ENCODE results near the gene THSD7A.

Gene THSD7A

DNA sequence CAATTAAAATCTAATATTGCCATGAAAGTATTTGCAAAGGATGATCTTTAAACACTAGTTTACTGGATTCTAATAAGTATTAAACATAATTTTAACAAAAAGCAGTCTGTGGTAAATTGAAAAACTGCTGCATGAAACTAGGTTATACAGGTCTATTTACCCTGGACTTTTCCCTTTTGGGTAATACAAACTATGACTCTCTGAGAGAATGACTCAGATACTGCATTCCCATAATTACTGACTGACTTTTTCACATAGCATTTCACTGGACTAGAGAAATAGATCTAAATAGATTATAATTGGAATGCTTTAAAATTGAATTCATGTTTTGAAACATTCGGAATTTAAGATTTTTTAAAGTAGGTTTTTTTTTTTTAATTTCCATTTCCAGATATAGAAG, 395.7 kb downstream of the THSD7A start:
- Histone ChIP-seq H2AK5ac (ENCODE audit: low read length) (no peak overlapping the region), H3K4me1 (ENCODE audit: control insufficient read depth in 1 of 2, insufficient read depth in 2 of 2, low read length in 2 of 2) (no peaks in the 10 kb centered on the region), H3K79me1 (ENCODE audit: low read length) (no peaks in the 10 kb centered on the region), H3K14ac (ENCODE audit: low read length) (no peak overlapping the region), H3K18ac (ENCODE audit: low read length) (no peak overlapping the region), H3K4ac (ENCODE audit: low read depth, low read length) (no peak overlapping the region), H3K27ac (ENCODE audit: low read depth, low read length) (no peak overlapping the region), H3K36me3 (ENCODE audit: control insufficient read depth in 1 of 2, insufficient read depth in 2 of 2, low read length in 2 of 2) (no peaks in the 10 kb centered on the region), H3K9me3 (ENCODE audit: insufficient read depth, low read depth, low read length) (no peaks in the 10 kb centered on the region), H3K9ac (ENCODE audit: low read length) (no peak overlapping the region), H3K23ac (ENCODE audit: low read length) (no peak overlapping the region), H3K27me3 (ENCODE audit: insufficient read depth, low read length) (no peaks in the 10 kb centered on the region), H4K12ac (ENCODE audit: low read depth, low read length) (no peak overlapping the region), H2BK120ac (ENCODE audit: insufficient read depth, low read length, poor library complexity) (no peak overlapping the region), H2AFZ (ENCODE audit: insufficient read depth, low read length, poor library complexity) (no peak overlapping the region), H2BK12ac (ENCODE audit: low read length) (no peak overlapping the region), H4K8ac (ENCODE audit: low read depth, low read length) (no peak overlapping the region), H3K79me2 (ENCODE audit: control insufficient read depth, insufficient read depth, low read length, poor library complexity) (no peaks in the 10 kb centered on the region), H3K4me3 (ENCODE audit: low read depth, low read length) (no peak overlapping the region), H3K4me2 (ENCODE audit: low read length) (no peak overlapping the region), H2BK5ac (ENCODE audit: low read depth, low read length, poor library complexity) (no peak overlapping the region), H4K91ac (ENCODE audit: low read depth, low read length) (no peak overlapping the region)
- DNase-seq = peak in 1 of 2 donors; percentile 80
- no CpG with 5 or more reads among the region's 1 CpG for WGBS (ENCODE audit: extremely low coverage, insufficient coverage, insufficient read length)

GRCh38 chr7:11434366-11434765, 397.6 kb downstream of the THSD7A start:
- no peaks in the 10 kb centered on the region for H3K79me2 ChIP-seq (ENCODE audit: control insufficient read depth, insufficient read depth, low read length, poor library complexity)
- H3K27me3 ChIP-seq (ENCODE audit: insufficient read depth, low read length) = no peaks in the 10 kb centered on the region
- H2AFZ ChIP-seq (ENCODE audit: insufficient read depth, low read length, poor library complexity) = no peak overlapping the region
- DNase-seq = no peak
- no peaks in the 10 kb centered on the region for H3K4me1 ChIP-seq (ENCODE audit: control insufficient read depth in 1 of 2, insufficient read depth in 2 of 2, low read length in 2 of 2)
- H2BK120ac ChIP-seq (ENCODE audit: insufficient read depth, low read length, poor library complexity) = no peak overlapping the region
- H3K4me3 ChIP-seq (ENCODE audit: low read depth, low read length) = no peak overlapping the region
- H3K4ac ChIP-seq (ENCODE audit: low read depth, low read length) = no peak overlapping the region
- H4K12ac ChIP-seq (ENCODE audit: low read depth, low read length) = no peak overlapping the region
- H3K79me1 ChIP-seq (ENCODE audit: low read length) = no peaks in the 10 kb centered on the region
- H3K9me3 ChIP-seq (ENCODE audit: insufficient read depth, low read depth, low read length) = no peaks in the 10 kb centered on the region
- no peak overlapping the region for H4K91ac ChIP-seq (ENCODE audit: low read depth, low read length)
- no peak overlapping the region for H3K23ac ChIP-seq (ENCODE audit: low read length)
- H2BK12ac ChIP-seq (ENCODE audit: low read length) = no peak overlapping the region
- H3K14ac ChIP-seq (ENCODE audit: low read length) = no peak overlapping the region
- no peak overlapping the region for H2BK5ac ChIP-seq (ENCODE audit: low read depth, low read length, poor library complexity)
- no peak overlapping the region for H2AK5ac ChIP-seq (ENCODE audit: low read length)
- H3K36me3 ChIP-seq (ENCODE audit: control insufficient read depth in 1 of 2, insufficient read depth in 2 of 2, low read length in 2 of 2) = no peaks in the 10 kb centered on the region
- no peak overlapping the region for H4K8ac ChIP-seq (ENCODE audit: low read depth, low read length)
- H3K27ac ChIP-seq (ENCODE audit: low read depth, low read length) = no peak overlapping the region
- no peak overlapping the region for H3K18ac ChIP-seq (ENCODE audit: low read length)
- H3K4me2 ChIP-seq (ENCODE audit: low read length) = no peak overlapping the region
- no peak overlapping the region for H3K9ac ChIP-seq (ENCODE audit: low read length)

- Histone ChIP-seq H3K79me2 (ENCODE audit: control insufficient read depth, insufficient read depth, low read length, poor library complexity) (no peaks in the 10 kb centered on the region), H3K18ac (ENCODE audit: low read length) (no peak overlapping the region), H3K9me3 (ENCODE audit: insufficient read depth, low read depth, low read length) (no peaks in the 10 kb centered on the region), H2BK120ac (ENCODE audit: insufficient read depth, low read length, poor library complexity) (no peak overlapping the region), H3K4me3 (ENCODE audit: low read depth, low read length) (no peak overlapping the region), H3K27ac (ENCODE audit: low read depth, low read length) (no peak overlapping the region), H3K9ac (ENCODE audit: low read length) (no peak overlapping the region), H3K14ac (ENCODE audit: low read length) (no peak overlapping the region), H3K4ac (ENCODE audit: low read depth, low read length) (no peak overlapping the region), H4K91ac (ENCODE audit: low read depth, low read length) (no peak overlapping the region), H2AK5ac (ENCODE audit: low read length) (no peak overlapping the region), H3K4me2 (ENCODE audit: low read length) (no peak overlapping the region), H2BK12ac (ENCODE audit: low read length) (no peak overlapping the region), H3K23ac (ENCODE audit: low read length) (no peak overlapping the region), H2AFZ (ENCODE audit: insufficient read depth, low read length, poor library complexity) (no peak overlapping the region), H3K36me3 (ENCODE audit: control insufficient read depth in 1 of 2, insufficient read depth in 2 of 2, low read length in 2 of 2) (no peaks in the 10 kb centered on the region), H3K79me1 (ENCODE audit: low read length) (no peaks in the 10 kb centered on the region), H4K8ac (ENCODE audit: low read depth, low read length) (no peak overlapping the region), H2BK5ac (ENCODE audit: low read depth, low read length, poor library complexity) (no peak overlapping the region), H4K12ac (ENCODE audit: low read depth, low read length) (no peak overlapping the region), H3K4me1 (ENCODE audit: control insufficient read depth in 1 of 2, insufficient read depth in 2 of 2, low read length in 2 of 2) (no peaks in the 10 kb centered on the region), H3K27me3 (ENCODE audit: insufficient read depth, low read length) (no peaks in the 10 kb centered on the region)
- no CpG with 5 or more reads among the region's 1 CpG for whole genome bisulfite sequencing (ENCODE audit: extremely low coverage, insufficient coverage, insufficient read length)
- DNase-seq = no peak
Observed at GRCh38 chr7:11430841-11431240, 401.2 kb downstream of the THSD7A start.

- no peaks in the 10 kb centered on the region for H3K9me3 ChIP-seq (ENCODE audit: insufficient read depth, low read depth, low read length)
- no peak overlapping the region for H3K27ac ChIP-seq (ENCODE audit: low read depth, low read length)
- H4K8ac ChIP-seq (ENCODE audit: low read depth, low read length) = no peak overlapping the region
- no peak overlapping the region for H3K4me2 ChIP-seq (ENCODE audit: low read length)
- H3K4me3 ChIP-seq (ENCODE audit: low read depth, low read length) = no peak overlapping the region
- no CpG with 5 or more reads among the region's 2 CpGs for WGBS (ENCODE audit: extremely low coverage, insufficient coverage, insufficient read length)
- H3K27me3 ChIP-seq (ENCODE audit: insufficient read depth, low read length) = no peaks in the 10 kb centered on the region
- H3K23ac ChIP-seq (ENCODE audit: low read length) = no peak overlapping the region
- no peak overlapping the region for H3K4ac ChIP-seq (ENCODE audit: low read depth, low read length)
- no peaks in the 10 kb centered on the region for H3K79me1 ChIP-seq (ENCODE audit: low read length)
- no peak overlapping the region for H4K91ac ChIP-seq (ENCODE audit: low read depth, low read length)
- H3K18ac ChIP-seq (ENCODE audit: low read length) = no peak overlapping the region
- no peak overlapping the region for H2BK120ac ChIP-seq (ENCODE audit: insufficient read depth, low read length, poor library complexity)
- no peak overlapping the region for H3K9ac ChIP-seq (ENCODE audit: low read length)
- no peaks in the 10 kb centered on the region for H3K36me3 ChIP-seq (ENCODE audit: control insufficient read depth in 1 of 2, insufficient read depth in 2 of 2, low read length in 2 of 2)
- H2BK12ac ChIP-seq (ENCODE audit: low read length) = no peak overlapping the region
- H2AK5ac ChIP-seq (ENCODE audit: low read length) = no peak overlapping the region
- no peaks in the 10 kb centered on the region for H3K4me1 ChIP-seq (ENCODE audit: control insufficient read depth in 1 of 2, insufficient read depth in 2 of 2, low read length in 2 of 2)
- H3K14ac ChIP-seq (ENCODE audit: low read length) = no peak overlapping the region
- no peak overlapping the region for H2BK5ac ChIP-seq (ENCODE audit: low read depth, low read length, poor library complexity)
- no peak for DNase-seq
- H2AFZ ChIP-seq (ENCODE audit: insufficient read depth, low read length, poor library complexity) = no peak overlapping the region
- H4K12ac ChIP-seq (ENCODE audit: low read depth, low read length) = no peak overlapping the region
- H3K79me2 ChIP-seq (ENCODE audit: control insufficient read depth, insufficient read depth, low read length, poor library complexity) = no peaks in the 10 kb centered on the region
Observed at GRCh38 chr7:11430112-11430511, 401.9 kb downstream of the THSD7A start.

Measured in trophoblast cell (in vitro differentiated cells and primary cell).